H1 (cell line): Measurements from ENCODE around the gene NTPCR. TPM values are rescaled to one million over a fixed set of nuclear protein-coding genes. Genes with fewer than 3 reads are reported as not detected.

Source experiments
- BRCA1 ChIP-seq: IDR thresholded peaks from 2 replicates; pipeline ENCODE4 v1.6.1; 2012; ENCODE audit warnings: low read depth, low read length, improper control_type of control experiment
- SRF ChIP-seq: IDR thresholded peaks from 2 replicates; pipeline ENCODE4 v1.6.1; 2011; ENCODE audit warnings: mild to moderate bottlenecking, low read depth, low read length, moderate library complexity
- polyA plus RNA-seq, 7 experiments: library from polyadenylated mRNA; depleted of rRNA in 3 of 7; stranded (reverse) in 5 of 7; unstranded in 2 of 7; fragments of >200 nt in 5 of 7; fragments of 200-250 nt in 2 of 7; gene quantifications; 1 replicate in 5 of 7; 2 replicates in 1 of 7; 4 replicates in 1 of 7; pipeline versions ENCODE4 v1.2.1 to v1.2.3, GENCODE V29; 2011 to 2013; ENCODE audit warnings: missing spikeins in 2 of 7, mixed read lengths in 2 of 7
- total RNA-seq: library from RNA; stranded (reverse); fragmentation: NEBNext Ultra II Directional; extraction: Animal tissue kit (Norgen Biotek cat#: 25700); gene quantifications from 2 replicates; pipeline ENCODE4 v1.2.1, GENCODE V29; 2021
- TF ChIP-seq, protein P1 (sequence below), 3 experiments: IDR thresholded peaks; 1 replicate in 2 of 3; 2 replicates in 1 of 3; pipeline versions ENCODE4 v1.5.1 to v1.6.1; 2011; ENCODE audit warnings: low read length in 3 of 3, mild to moderate bottlenecking in 3 of 3, inconsistent platforms in 2 of 3, low read depth in 1 of 3, moderate library complexity in 1 of 3; ENCODE audit not compliant: insufficient read depth in 1 of 3; ENCODE audit errors: control extremely low read depth in 1 of 3
- TF ChIP-seq, protein P2 (sequence below): IDR thresholded peaks from 2 replicates; pipeline ENCODE4 v1.6.1; 2011; ENCODE audit warnings: low read depth, mild to moderate bottlenecking, low read length; ENCODE audit not compliant: insufficient read depth

The NTPCR gene
- total and polyA plus RNA-seq, 2 of the 8 experiments (the other 6 are each of a cell fraction or from before 2014, with no cell fraction given), result 22.6 to 73.1 TPM

DNA sequence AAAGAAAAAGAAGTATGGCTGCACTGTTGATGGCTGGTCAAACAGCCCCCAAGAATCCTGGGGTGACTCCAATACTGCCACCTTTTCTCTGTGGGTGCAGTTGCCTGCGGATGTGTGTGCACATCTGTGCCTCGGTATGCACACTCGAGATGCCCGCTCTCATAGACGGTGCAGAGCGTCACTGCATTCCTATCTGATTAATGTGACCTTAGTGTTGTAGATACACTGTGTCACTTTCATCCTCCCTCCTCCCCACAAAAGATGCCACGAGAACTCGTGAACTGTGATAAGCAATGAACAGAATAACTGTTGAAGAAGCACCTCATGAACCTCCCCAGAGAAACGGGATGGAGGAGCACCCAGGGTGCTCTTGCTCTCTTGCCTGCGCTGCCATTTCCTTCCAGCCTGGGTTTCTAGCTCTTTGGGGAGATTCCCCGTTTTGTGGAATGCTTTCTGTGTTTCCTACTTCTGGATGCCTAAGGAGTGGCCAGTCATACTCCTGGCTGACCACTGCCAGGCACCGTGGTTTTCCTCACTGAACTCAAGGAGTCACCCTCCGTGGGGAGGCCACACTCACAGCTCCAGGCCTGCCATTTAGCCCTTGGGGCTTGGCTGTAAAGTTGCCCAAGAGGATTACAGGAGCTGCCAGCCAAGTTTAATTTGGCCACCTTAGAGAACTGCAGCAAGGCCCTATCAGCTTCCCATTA, 32.0 kb downstream of the NTPCR start (continued):
- TF ChIP-seq BRCA1 (no peak), SRF (no peak)
- TF ChIP-seq, protein P1, sequence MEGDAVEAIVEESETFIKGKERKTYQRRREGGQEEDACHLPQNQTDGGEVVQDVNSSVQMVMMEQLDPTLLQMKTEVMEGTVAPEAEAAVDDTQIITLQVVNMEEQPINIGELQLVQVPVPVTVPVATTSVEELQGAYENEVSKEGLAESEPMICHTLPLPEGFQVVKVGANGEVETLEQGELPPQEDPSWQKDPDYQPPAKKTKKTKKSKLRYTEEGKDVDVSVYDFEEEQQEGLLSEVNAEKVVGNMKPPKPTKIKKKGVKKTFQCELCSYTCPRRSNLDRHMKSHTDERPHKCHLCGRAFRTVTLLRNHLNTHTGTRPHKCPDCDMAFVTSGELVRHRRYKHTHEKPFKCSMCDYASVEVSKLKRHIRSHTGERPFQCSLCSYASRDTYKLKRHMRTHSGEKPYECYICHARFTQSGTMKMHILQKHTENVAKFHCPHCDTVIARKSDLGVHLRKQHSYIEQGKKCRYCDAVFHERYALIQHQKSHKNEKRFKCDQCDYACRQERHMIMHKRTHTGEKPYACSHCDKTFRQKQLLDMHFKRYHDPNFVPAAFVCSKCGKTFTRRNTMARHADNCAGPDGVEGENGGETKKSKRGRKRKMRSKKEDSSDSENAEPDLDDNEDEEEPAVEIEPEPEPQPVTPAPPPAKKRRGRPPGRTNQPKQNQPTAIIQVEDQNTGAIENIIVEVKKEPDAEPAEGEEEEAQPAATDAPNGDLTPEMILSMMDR (IDR thresholded peaks at IDR 0.05; ENCODE audit: control extremely low read depth in 1 of 3, insufficient read depth in 1 of 3, low read depth in 1 of 3, low read length in 3 of 3), result no peak
- TF ChIP-seq, protein P2, sequence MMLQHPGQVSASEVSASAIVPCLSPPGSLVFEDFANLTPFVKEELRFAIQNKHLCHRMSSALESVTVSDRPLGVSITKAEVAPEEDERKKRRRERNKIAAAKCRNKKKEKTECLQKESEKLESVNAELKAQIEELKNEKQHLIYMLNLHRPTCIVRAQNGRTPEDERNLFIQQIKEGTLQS, result no peak
